H4 (cell line): ENCODE measurements around the gene HSD17B7. TPM values are rescaled to one million over a fixed set of nuclear protein-coding genes. Genes with fewer than 3 reads are reported as not detected.
A peak's percentile ranks its signal among the peaks of the same experiment; 100 is the strongest.
"Not testable (repeated sequence)": the region's sequence is repeated elsewhere in the genome, so short reads cannot be mapped to it uniquely, and the experiment has no call there.

Experiments used
- DNase-seq: peaks from one replicate; pipeline ENCODE4 v3.0.0-alpha.2; 2015; ENCODE audit warnings: low spot score
- total RNA-seq: library from RNA; depleted of rRNA; stranded (reverse); fragments of >200 nt; shearing (Covaris generic); gene quantifications from 2 replicates; pipeline ENCODE4 v1.2.3, GENCODE V29; 2014

Gene HSD17B7
- total RNA-seq, 1 experiment from 2014 or later = 17.5 TPM

- DNase-seq = not testable (repeated sequence)
Measured at GRCh38 chr1:162812357-162812756, 21.9 kb downstream of the HSD17B7 start.

- DNase-seq = not testable (repeated sequence)
Measured at GRCh38 chr1:162818136-162818535, 27.6 kb downstream of the HSD17B7 start.

GRCh38 chr1:162818666-162819065 lies 28.2 kb downstream of the HSD17B7 start:
- not testable (repeated sequence) for DNase-seq

GRCh38 chr1:162822391-162823200 lies 32.1 kb downstream of the HSD17B7 start:
- DNase-seq = no peak

GRCh38 chr1:162823231-162823630 lies 32.7 kb downstream of the HSD17B7 start:
- no peak for DNase-seq

GRCh38 chr1:162823771-162824525 lies 33.4 kb downstream of the HSD17B7 start:
- no peak for DNase-seq

- no peak for DNase-seq
Measured at GRCh38 chr1:162829268-162829667, 38.8 kb downstream of the HSD17B7 start.

GRCh38 chr1:162832470-162832869 lies 42.0 kb downstream of the HSD17B7 start:
- DNase-seq = no peak

GRCh38 chr1:162835157-162835899 lies 44.8 kb downstream of the HSD17B7 start:
- no peak for DNase-seq

- DNase-seq = no peak
Measured at GRCh38 chr1:162838863-162839262, 48.4 kb downstream of the HSD17B7 start.

GRCh38 chr1:162840250-162840839 lies 49.8 kb downstream of the HSD17B7 start:
- DNase-seq = no peak

GRCh38 chr1:162844153-162844552 lies 53.7 kb downstream of the HSD17B7 start:
- no peak for DNase-seq

- DNase-seq = peak; percentile 93
Measured at GRCh38 chr1:162846256-162847212, 56.0 kb downstream of the HSD17B7 start.

- peak; percentile 54 for DNase-seq
Measured at GRCh38 chr1:162847839-162848453, 57.4 kb downstream of the HSD17B7 start.

GRCh38 chr1:162849711-162850110 lies 59.2 kb downstream of the HSD17B7 start:
- DNase-seq = no peak

- DNase-seq = no peak
Measured at GRCh38 chr1:162851341-162851740, 60.8 kb downstream of the HSD17B7 start.

- peak; percentile 63 for DNase-seq
Measured at GRCh38 chr1:162854245-162854882, 63.9 kb downstream of the HSD17B7 start.

GRCh38 chr1:162855461-162856150 lies 65.1 kb downstream of the HSD17B7 start:
- no peak for DNase-seq

- DNase-seq = peak; percentile 52
Measured at GRCh38 chr1:162856260-162856659, 65.8 kb downstream of the HSD17B7 start.
